ENCODE results near the gene GARNL3. TPM values are rescaled to one million over a fixed set of nuclear protein-coding genes. Genes with fewer than 3 reads are reported as not detected.

GARNL3 gene
- total and polyA plus RNA-seq, 2 donors (not counting 3 experiments of a cell fraction or from before 2014, with no cell fraction given), result 1.4 to 8.3 TPM

- FAIRE-seq, result no peak
- BruUV-seq (replicated peaks), result no TSS peak
Observed at GRCh38 chr9:127392166-127392565, 127.6 kb downstream of the GARNL3 start.

More at GRCh38 chr9:127392166-127392565, 127.6 kb downstream of the GARNL3 start:
- CTCF ChIA-PET, result interaction anchor here (0.8 to 2.4 kb wide), 2 partner anchors 177 to 187 kb away, joined by 3 to 15 read pairs; no protein-coding TSS in a partner anchor
- TF ChIP-seq, protein P1, sequence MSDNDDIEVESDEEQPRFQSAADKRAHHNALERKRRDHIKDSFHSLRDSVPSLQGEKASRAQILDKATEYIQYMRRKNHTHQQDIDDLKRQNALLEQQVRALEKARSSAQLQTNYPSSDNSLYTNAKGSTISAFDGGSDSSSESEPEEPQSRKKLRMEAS (IDR thresholded peaks at IDR 0.05; ENCODE audit: insufficient read depth, insufficient read length), result no peak
- TF ChIP-seq POLR2AphosphoS5 (IDR thresholded peaks at IDR 0.05; ENCODE audit: insufficient read depth, low read depth, low read length) (no peak), CTCF (IDR thresholded peaks at IDR 0.05; ENCODE audit: extremely low read depth in 1 of 2, insufficient read depth in 1 of 2, low read depth in 1 of 2, low read length in 2 of 2) (no peak), POLR2A (IDR thresholded peaks at IDR 0.05; ENCODE audit: low read depth, low read length) (no peak), GATA2 (IDR thresholded peaks at IDR 0.05; ENCODE audit: insufficient read depth, insufficient read length, low read depth, low read length) (no peak), EZH2 (IDR thresholded peaks at IDR 0.05; ENCODE audit: borderline replicate concordance, low read depth, low read length, severe bottlenecking) (no peak), MYC (IDR thresholded peaks at IDR 0.05; ENCODE audit: low read depth, low read length) (no peak)
- Histone ChIP-seq H3K9me1 (replicated peaks; ENCODE audit: control insufficient read depth, extremely low read depth, insufficient read depth, low read length) (no peaks in the 10 kb centered on the region), H3K27me3 (ENCODE audit: control insufficient read depth in 2 of 2, insufficient read depth in 2 of 2, low read length in 2 of 2) (peaks cover 2 to 4% of the 10 kb centered on the region in 2 experiments), H3K9me3 (replicated peaks; ENCODE audit: control insufficient read depth, insufficient read depth, low read length) (no peaks in the 10 kb centered on the region), H3K4me2 (ENCODE audit: insufficient read depth, low read length) (no peak overlapping the region), H4K20me1 (replicated peaks; ENCODE audit: control insufficient read depth, extremely low read depth, insufficient read depth, low read length) (no peaks in the 10 kb centered on the region), H3K79me2 (ENCODE audit: control insufficient read depth, insufficient read depth, low read length) (no peaks in the 10 kb centered on the region), H2AFZ (ENCODE audit: low read depth, low read length) (no peak overlapping the region), H3K4me3 (replicated peaks in 1 of 3; ENCODE audit: insufficient read depth in 1 of 3, low read depth in 1 of 3, low read length in 3 of 3) (no peak overlapping the region), H3K4me1 (ENCODE audit: control insufficient read depth, extremely low read depth, insufficient read depth, low read length) (peaks cover 6% of the 10 kb centered on the region), H3K36me3 (ENCODE audit: control insufficient read depth in 2 of 2, extremely low read depth in 1 of 2, insufficient read depth in 2 of 2, low read length in 2 of 2) (no peaks in the 10 kb centered on the region), H3K9ac (replicated peaks; ENCODE audit: extremely low read depth, insufficient read depth, low read length) (no peak overlapping the region), H3K27ac (ENCODE audit: insufficient read depth, low read depth, low read length) (no peak overlapping the region)
- dilution Hi-C loops (cut with MboI; ENCODE audit: extremely low pct_ligation_motif_present, low sequenced_read_pairs) (no loop called here), intact Hi-C loops (cut with micrococcal nuclease) (no loop called here)
- DNase-seq (ENCODE audit: low read depth, low spot score), result no peak
- POLR2A ChIA-PET, result no interaction called here
